HL-60 (cell line): ENCODE results near the gene TCTN3.

Experiments
- POLR2AphosphoS5 ChIP-seq: IDR thresholded peaks from 2 replicates; pipeline ENCODE4 v1.6.1; 2012; ENCODE audit warnings: low read depth
- SPI1 ChIP-seq: IDR thresholded peaks from 2 replicates; pipeline ENCODE4 v1.6.1; 2012; ENCODE audit warnings: low read depth, mild to moderate bottlenecking, borderline replicate concordance
- TF ChIP-seq, protein P1 (sequence below): IDR thresholded peaks from one replicate; pipeline ENCODE4 v1.5.1; 2011; ENCODE audit warnings: low read length, control low read depth, inconsistent platforms; ENCODE audit not compliant: insufficient read depth
- TF ChIP-seq, protein P2 (sequence below): IDR thresholded peaks from 2 replicates; pipeline ENCODE4 v1.6.1; 2012; ENCODE audit warnings: low read depth; ENCODE audit not compliant: insufficient replicate concordance

DNA sequence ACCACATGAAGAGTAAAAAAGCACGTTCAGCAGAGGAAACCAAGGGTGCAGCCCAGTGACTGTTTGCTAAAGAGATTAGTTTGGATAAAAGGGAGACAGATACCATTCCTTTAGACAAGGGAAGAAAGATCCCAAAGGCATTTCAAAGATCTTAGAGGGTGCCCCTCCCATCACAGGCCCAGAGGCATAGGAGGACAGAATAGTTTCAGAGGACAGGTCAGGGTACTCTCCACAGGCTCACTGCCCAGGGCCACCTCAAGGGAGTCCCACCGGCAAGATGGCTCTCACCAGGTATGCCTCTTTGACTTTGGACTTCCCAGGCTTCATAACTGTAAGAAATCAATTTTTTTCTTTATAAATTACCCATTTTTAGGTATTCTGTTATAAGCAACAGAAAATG is 4.7 kb upstream of the TCTN3 start:
- TF ChIP-seq, protein P1, sequence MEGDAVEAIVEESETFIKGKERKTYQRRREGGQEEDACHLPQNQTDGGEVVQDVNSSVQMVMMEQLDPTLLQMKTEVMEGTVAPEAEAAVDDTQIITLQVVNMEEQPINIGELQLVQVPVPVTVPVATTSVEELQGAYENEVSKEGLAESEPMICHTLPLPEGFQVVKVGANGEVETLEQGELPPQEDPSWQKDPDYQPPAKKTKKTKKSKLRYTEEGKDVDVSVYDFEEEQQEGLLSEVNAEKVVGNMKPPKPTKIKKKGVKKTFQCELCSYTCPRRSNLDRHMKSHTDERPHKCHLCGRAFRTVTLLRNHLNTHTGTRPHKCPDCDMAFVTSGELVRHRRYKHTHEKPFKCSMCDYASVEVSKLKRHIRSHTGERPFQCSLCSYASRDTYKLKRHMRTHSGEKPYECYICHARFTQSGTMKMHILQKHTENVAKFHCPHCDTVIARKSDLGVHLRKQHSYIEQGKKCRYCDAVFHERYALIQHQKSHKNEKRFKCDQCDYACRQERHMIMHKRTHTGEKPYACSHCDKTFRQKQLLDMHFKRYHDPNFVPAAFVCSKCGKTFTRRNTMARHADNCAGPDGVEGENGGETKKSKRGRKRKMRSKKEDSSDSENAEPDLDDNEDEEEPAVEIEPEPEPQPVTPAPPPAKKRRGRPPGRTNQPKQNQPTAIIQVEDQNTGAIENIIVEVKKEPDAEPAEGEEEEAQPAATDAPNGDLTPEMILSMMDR = no peak
- TF ChIP-seq POLR2AphosphoS5 (no peak), SPI1 (no peak)
- TF ChIP-seq, protein P2, sequence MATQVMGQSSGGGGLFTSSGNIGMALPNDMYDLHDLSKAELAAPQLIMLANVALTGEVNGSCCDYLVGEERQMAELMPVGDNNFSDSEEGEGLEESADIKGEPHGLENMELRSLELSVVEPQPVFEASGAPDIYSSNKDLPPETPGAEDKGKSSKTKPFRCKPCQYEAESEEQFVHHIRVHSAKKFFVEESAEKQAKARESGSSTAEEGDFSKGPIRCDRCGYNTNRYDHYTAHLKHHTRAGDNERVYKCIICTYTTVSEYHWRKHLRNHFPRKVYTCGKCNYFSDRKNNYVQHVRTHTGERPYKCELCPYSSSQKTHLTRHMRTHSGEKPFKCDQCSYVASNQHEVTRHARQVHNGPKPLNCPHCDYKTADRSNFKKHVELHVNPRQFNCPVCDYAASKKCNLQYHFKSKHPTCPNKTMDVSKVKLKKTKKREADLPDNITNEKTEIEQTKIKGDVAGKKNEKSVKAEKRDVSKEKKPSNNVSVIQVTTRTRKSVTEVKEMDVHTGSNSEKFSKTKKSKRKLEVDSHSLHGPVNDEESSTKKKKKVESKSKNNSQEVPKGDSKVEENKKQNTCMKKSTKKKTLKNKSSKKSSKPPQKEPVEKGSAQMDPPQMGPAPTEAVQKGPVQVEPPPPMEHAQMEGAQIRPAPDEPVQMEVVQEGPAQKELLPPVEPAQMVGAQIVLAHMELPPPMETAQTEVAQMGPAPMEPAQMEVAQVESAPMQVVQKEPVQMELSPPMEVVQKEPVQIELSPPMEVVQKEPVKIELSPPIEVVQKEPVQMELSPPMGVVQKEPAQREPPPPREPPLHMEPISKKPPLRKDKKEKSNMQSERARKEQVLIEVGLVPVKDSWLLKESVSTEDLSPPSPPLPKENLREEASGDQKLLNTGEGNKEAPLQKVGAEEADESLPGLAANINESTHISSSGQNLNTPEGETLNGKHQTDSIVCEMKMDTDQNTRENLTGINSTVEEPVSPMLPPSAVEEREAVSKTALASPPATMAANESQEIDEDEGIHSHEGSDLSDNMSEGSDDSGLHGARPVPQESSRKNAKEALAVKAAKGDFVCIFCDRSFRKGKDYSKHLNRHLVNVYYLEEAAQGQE = no peak
